COLO829 (cell line): Measurements from ENCODE around the gene DYDC2.
"Not testable (repeated sequence)": the region's sequence is repeated elsewhere in the genome, so short reads cannot be mapped to it uniquely, and the experiment has no call there.

Source experiments
- DNase-seq: peaks from one replicate; pipeline ENCODE4 v3.0.0; 2012; ENCODE audit warnings: low spot score

DYDC2 gene

GRCh38 chr10:80356563-80356988, at the start of gene DYDC2, which contains the start of gene DYDC1:
Gene DYDC2, plus strand, starts transcription at chr10:80356781. Its CDS starts 5,663 bp downstream, at chr10:80362444.
Gene DYDC1, minus strand, starts transcription at chr10:80356755. Its CDS starts 4,154 bp downstream, at chr10:80352601.
- no peak for DNase-seq

- DNase-seq, result no peak
Measured at GRCh38 chr10:80313523-80313922, 43.1 kb upstream of the DYDC2 start.

DNA sequence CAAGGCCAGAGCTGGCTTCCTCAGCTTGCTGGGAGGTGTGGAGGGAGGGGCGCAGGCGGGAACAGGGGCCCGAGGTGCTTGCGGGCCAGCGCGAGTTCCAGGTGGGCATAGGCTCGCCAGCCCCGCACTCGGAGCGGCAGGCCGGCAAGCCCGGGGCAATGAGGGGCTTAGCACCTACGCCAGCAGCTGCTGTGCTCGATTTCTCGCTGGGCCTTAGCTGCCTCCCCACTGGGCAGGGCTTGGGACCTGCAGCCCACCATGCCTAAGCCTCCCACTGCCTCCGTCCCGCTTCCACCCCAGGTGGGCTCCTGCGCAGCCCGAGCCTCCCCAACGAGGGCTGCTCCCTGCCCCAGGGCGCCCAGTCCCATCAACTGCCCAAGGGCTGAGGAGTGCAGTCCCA, 41.2 kb upstream of the DYDC2 start:
- DNase-seq, result no peak

GRCh38 chr10:80318742-80319141, 37.8 kb upstream of the DYDC2 start:
- DNase-seq, result no peak

GRCh38 chr10:80319318-80319717, 37.3 kb upstream of the DYDC2 start:
- no peak for DNase-seq

DNA sequence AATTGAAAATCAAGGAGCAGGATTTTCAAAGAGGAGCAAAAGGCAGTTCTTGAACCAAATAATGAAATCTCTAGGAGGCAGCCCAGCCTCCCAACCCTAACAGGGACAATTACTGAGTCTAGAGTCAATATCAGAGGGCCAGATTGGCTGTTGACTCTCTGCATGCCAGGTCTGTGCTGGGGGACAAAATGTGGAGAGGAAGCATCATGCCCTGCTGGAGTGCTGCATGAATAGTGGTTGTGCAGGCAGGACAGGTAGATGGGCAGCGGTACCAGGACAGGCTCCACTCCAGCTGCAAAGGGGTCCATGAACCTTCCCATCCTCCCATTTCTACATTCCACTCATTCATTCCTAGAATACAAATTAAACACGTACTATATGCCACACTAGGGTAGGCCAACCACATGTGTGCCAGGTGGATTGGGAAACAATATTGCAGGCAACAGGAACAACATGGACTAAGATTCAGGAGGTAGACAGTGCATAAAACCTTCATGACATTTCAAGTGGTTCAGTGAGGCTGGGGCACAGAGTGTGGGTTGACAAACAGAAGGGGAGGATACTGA, 36.8 kb upstream of the DYDC2 start:
- no peak for DNase-seq

DNA sequence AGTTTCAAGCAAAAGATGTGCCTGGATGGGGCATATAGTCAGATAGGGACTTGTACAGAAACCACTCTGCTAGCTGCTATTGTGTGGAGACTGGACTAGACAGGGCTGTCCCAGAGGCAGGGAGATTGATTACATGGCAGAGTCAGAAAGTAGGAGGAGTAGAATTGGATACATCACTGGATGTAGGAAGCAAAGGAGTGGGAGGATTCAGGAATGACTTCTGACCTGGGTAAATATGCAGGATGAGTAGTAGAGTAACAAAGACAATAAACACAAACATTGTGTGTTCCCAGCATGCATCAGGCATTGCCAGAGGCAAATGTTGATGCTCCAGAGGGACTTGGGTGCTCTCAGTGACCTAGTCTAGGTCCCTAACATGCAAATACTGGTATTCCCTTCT, 36.2 kb upstream of the DYDC2 start:
- DNase-seq, result no peak

GRCh38 chr10:80321183-80321582, 35.4 kb upstream of the DYDC2 start:
- DNase-seq, result no peak

DNA sequence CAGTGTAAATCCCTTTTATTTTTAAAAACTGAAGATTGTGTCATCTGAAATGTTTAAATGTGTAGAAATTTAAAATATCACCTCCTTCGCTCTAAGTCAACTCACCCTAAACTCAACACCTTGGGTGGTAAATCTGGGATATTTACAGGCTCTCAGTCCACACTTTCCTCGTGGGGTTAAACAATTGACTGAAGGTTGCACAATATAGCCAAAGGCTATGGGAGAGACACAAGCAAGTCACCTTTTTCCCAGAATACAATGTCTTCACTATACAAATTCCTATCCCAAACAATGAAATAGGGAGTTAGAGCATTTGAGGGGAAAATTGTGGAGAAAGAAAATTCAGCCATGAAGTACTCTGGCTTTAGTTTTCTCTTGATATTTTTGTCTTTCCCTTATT, 34.4 kb upstream of the DYDC2 start:
- no peak for DNase-seq

DNA sequence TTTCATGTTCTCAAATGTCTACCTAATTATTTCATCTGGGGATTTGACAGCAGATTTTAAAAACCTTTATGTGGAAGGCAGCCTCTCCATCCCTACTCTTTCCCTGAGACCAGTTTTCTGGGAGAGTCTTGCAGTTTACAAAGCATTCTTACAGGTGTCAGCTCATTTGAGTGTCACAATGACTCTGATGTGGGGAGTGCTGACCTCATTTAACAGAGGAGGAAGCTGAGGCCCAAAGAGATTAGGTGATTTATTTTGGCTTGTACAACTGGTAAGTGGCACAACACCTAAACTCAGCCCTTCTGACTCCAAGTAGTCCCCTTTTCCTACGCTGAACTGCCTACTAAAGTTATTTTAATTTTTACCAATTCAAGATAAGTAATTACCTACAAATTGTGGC, 33.9 kb upstream of the DYDC2 start:
- DNase-seq, result no peak

GRCh38 chr10:80323311-80323710, 33.3 kb upstream of the DYDC2 start:
- no peak for DNase-seq

- DNase-seq, result peak; percentile 51
Measured at GRCh38 chr10:80324086-80324485, 32.5 kb upstream of the DYDC2 start.

- no peak for DNase-seq
Measured at GRCh38 chr10:80324891-80325364, 31.7 kb upstream of the DYDC2 start.

DNA sequence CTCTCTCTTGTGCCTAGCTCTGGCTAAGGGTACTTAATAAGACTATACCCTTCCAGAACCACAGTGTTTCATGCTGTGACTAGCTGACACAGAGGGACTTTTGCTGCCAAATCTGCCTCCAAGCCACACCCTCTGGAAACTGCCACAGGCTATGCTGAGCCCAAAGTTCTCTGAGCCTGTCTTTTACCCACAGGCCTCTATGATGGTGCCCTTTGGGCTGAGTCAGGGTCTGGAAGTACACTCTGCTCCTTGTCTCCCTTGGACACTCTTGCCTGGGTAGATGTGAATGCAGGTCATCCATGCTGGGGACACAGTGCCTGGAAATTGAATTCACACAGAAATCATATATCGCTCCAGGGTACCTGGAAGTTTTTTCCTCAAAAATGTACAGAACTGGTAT, 22.6 kb upstream of the DYDC2 start:
- DNase-seq, result no peak

DNA sequence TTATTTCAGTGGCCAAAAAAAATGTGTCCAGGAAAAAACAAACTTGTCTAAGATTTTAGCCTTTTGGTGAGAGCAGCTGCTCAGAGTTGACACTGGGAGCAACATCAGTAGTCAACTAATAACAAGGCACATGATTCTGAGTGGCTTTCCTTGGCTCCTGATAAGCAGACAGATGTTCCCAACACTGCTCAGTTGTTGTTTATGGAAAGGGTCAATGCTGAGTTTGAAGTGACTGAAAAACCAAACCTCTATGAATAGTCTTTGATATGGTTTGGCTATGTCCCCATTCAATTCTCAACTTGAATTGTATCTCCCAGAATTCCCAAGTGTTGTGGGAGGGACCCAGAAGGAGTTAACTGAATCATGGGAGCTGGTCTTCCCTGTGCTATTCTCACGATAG, 12.3 kb upstream of the DYDC2 start:
- no peak for DNase-seq

DNA sequence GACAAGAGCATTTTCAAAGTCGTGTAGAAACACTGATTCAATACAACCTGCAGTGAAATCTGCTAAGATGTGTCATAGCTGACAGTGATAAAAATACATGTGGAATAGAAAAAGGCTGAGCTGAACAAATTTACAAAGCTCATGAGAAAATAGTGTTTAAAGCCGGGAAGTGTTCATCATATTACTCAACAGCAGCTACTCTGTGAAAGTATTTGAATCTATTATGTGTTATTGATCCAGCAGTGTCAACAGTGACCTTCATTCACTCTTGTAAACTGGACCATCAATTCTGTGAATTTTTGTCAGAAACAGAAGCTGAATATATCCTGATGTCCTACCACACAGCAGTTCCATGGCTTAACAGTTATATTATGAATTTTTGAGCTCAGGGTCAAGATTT, 11.7 kb upstream of the DYDC2 start:
- DNase-seq, result no peak

- no peak for DNase-seq
Measured at GRCh38 chr10:80350251-80350650, 6.3 kb upstream of the DYDC2 start.

DNA sequence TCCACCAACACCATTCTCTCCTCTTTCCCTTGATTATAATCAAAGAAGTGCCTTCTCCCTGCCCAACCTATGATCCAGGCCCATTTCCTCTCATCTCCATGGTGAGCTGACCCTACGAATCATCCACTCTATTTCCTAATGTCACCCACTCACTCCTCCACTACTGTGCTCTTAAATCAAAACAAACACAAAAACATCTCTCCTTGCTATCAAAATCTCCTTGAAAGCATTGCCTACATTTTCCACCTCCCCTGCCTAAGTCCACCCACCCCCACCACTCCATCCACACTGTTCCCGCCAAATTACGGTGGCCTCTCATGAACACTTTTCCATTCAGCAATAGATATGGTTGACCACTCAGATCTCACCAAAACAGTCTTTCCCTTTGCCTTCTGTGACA, 5.4 kb upstream of the DYDC2 start:
- no peak for DNase-seq

DNA sequence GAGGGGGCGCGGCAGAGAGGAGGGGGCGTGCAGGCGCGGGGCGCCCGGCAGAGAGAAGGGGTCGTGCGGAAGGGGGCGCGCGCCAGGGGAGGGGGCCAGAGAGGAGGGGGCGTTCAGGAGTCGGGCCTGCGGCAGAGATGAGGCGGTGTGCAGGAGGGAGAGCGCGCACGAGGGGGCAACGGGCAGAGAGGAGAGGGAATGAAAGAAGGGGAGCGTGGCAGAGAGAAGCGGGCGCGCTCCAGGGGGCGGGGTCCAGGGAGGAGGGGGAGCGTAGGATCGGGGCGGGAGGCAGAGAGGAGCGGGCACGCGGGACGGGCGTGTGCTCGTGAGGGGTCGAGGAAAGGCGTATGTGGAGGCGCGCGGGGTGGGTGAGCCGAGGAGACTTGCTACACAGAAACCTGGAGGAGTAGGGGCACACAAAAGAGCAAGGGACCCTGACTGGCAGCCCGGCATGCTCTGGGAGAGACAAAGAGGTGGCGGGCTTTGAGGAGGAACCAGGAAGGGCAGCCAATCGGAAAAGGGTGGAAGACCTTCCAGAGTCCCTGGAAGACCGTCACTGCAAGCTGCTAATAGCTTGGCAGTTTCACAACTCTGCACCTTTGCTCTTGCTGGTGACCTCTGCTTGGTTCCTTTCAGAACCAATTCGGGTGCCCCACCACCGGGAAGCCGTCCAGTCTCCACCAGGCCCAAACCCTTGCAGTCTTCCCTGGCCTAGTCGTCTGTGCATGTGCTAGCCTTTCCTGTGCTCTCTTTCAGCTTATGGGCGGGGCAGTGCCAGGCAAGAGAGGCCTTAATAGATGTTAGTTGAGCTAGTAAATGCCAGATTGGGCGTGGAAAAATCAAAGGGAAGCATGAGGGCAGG, 639 bp downstream of the DYDC2 start:
- no peak for DNase-seq

DNA sequence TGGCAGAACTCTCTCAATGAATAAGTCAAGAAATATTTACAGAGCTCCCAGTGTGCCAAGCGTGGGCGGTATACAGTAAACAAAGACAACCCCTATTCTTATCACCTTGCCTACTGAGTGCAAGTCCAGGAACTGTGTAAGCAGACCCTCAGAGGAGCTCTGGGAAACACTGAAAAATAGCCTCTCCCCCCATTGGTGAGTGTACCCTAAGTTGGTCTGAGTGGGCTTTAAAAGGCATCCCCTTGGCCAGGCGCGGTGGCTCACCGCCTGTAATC, 1.2 kb downstream of the DYDC2 start:
- DNase-seq, result no peak

- DNase-seq, result not testable (repeated sequence)
Measured at GRCh38 chr10:80358925-80359324, 2.3 kb downstream of the DYDC2 start.

GRCh38 chr10:80359644-80360043, 3.1 kb downstream of the DYDC2 start:
- DNase-seq, result no peak

GRCh38 chr10:80365510-80365909, 8.9 kb downstream of the DYDC2 start:
- no peak for DNase-seq

GRCh38 chr10:80371467-80371866, 14.9 kb downstream of the DYDC2 start:
- no peak for DNase-seq
